NT2/D1 (cell line): ENCODE results near the gene RMC1.

Source experiments
- DNase-seq: peaks from one replicate; pipeline ENCODE4 v3.0.0-alpha.2; 2011; ENCODE audit warnings: low read depth, low spot score
- H3K27me3 ChIP-seq: 2 replicates; pipeline ENCODE4 v1.6.0; 2011; ENCODE audit warnings: mild to moderate bottlenecking; ENCODE audit not compliant: insufficient read length, insufficient read depth
- H3K36me3 ChIP-seq: 2 replicates; pipeline ENCODE4 v1.6.1; 2011; ENCODE audit warnings: mild to moderate bottlenecking, low read length, mixed read lengths; ENCODE audit not compliant: insufficient read depth, insufficient read length
- H3K4me1 ChIP-seq: 2 replicates; pipeline ENCODE4 v1.5.1; 2011; ENCODE audit not compliant: insufficient read depth, insufficient read length
- H3K4me3 ChIP-seq: 2 replicates; pipeline ENCODE4 v1.5.1; 2011; ENCODE audit warnings: low read depth; ENCODE audit not compliant: insufficient read length
- H3K9ac ChIP-seq: 2 replicates; pipeline ENCODE4 v1.6.0; 2011; ENCODE audit warnings: low read depth; ENCODE audit not compliant: insufficient read length
- H3K9me3 ChIP-seq: 2 replicates; pipeline ENCODE4 v1.5.1; 2011; ENCODE audit warnings: mild to moderate bottlenecking, low read length; ENCODE audit not compliant: insufficient read depth
- SUZ12 ChIP-seq: IDR thresholded peaks from 2 replicates; pipeline ENCODE4 v1.6.1; 2011; ENCODE audit not compliant: insufficient read length, insufficient read depth; ENCODE audit errors: extremely low read depth
- YY1 ChIP-seq: IDR thresholded peaks from 2 replicates; pipeline ENCODE4 v1.6.1; 2011; ENCODE audit not compliant: insufficient read length, insufficient read depth
- ZNF274 ChIP-seq: IDR thresholded peaks from 2 replicates; pipeline ENCODE4 v1.6.1; 2011; ENCODE audit warnings: mild to moderate bottlenecking, low read depth, low read length

The RMC1 gene

DNA sequence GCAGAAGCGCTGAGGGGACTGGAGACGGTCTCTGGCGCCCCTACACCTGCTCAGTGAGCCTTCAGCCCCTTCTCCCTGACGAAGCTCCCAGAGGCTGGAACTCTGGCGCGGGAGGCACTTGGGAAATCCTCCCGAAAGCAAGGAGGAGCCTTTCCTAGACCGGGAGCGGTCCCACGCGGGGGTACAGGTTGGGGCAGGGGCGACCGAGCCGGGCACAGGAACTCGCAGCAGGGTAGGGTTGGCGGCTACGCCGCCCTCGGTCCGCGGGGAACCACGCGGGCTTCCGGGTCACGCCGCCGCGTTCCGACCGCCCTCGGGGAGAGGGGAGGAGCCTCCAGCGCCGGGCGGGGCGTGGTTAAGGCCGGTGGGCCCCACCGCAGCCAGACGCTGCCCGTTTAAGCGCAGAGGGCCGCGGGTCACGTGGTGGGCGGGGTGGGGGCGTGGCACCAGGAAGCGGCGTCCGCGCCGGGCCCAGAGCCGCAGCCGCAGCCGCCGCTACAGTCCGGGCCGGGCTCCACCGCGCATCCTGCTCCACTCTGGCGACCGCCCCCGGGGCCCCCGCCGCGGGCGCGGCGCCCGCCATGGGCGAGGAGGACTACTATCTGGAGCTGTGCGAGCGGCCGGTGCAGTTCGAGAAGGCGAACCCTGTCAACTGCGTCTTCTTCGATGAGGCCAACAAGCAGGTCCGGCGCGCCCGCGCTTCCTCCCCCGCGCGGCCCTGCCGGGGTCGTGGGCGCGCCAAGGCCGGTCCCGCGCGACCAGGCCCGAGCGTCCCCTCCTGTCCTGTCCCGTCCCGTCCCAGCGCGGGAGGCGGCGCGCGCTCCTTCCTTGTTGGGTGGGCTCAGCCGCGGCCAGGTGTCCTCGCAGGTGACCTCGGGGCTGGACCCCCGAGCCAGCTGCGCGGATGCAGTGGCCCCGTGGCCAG, at the start of gene RMC1:
Gene RMC1, plus strand, starts transcription at position 474 of the 925 bp plus-strand sequence. Its CDS starts 108 bp downstream, at position 582.
- Histone ChIP-seq H3K9me3 (no peaks in the 10 kb centered on the region), H3K9ac (peak within 1 kb of the TSS; percentile 87), H3K4me1 (peaks cover 2% of the 10 kb centered on the region), H3K27me3 (peaks cover 29% of the 10 kb centered on the region), H3K4me3 (peak within 1 kb of the TSS; percentile 79), H3K36me3 (peaks cover 21% of the 10 kb centered on the region)
- TF ChIP-seq YY1, result no peak
- no peak for TF ChIP-seq ZNF274
- DNase-seq, result peak; percentile 82

DNA sequence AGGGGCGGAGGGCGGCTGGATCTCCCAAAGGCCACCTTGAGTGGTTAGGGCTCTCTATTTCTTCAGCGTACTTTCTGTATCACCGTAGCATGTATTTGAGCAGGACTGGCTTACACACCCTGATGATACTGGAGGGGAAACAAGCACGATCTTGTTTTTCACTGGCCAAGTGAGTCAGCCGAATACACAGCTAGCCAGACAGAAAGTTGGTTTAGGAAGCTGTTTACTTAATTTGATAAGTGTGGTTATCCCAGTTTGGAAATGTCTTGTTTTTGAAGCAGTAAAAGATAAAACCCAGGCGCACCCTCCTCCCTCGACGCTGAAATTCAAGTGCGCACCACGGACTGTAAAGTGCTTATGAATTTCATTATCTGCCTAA, 49.6 kb upstream of the RMC1 start:
- H3K4me3 ChIP-seq, result peak overlapping the region; percentile 83
- no peaks in the 10 kb centered on the region for H3K9me3 ChIP-seq
- DNase-seq, result no peak
- no peaks in the 10 kb centered on the region for H3K4me1 ChIP-seq
- H3K27me3 ChIP-seq, result no peaks in the 10 kb centered on the region
- no peak for TF ChIP-seq SUZ12
- no peak for TF ChIP-seq ZNF274
- TF ChIP-seq YY1, result no peak
- H3K36me3 ChIP-seq, result peaks cover 5% of the 10 kb centered on the region
- peak overlapping the region; percentile 83 for H3K9ac ChIP-seq

DNA sequence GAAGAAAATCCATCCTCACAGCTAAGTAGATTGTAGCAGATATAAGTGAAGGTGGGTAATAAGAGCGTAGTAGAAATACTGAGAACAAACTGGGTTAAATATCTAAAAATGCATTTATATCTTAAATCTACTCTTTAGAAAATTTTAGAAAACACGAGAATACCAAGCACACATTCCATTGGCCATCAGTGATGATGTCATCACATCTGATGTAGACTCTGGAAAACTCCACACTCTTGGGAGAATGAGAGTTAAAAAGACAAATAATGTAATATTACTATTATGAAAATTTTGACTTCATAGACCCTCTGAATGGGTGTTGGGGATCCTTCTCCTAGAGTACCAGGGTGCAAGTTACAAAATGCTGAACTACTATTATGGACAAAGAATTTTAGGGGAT, 46.5 kb upstream of the RMC1 start:
- H3K36me3 ChIP-seq, result peaks cover 5% of the 10 kb centered on the region
- H3K9ac ChIP-seq, result no peak overlapping the region
- H3K27me3 ChIP-seq, result no peaks in the 10 kb centered on the region
- DNase-seq, result no peak
- H3K9me3 ChIP-seq, result no peaks in the 10 kb centered on the region
- no peaks in the 10 kb centered on the region for H3K4me1 ChIP-seq
- H3K4me3 ChIP-seq, result no peak overlapping the region
- no peak for TF ChIP-seq SUZ12
- no peak for TF ChIP-seq ZNF274

DNA sequence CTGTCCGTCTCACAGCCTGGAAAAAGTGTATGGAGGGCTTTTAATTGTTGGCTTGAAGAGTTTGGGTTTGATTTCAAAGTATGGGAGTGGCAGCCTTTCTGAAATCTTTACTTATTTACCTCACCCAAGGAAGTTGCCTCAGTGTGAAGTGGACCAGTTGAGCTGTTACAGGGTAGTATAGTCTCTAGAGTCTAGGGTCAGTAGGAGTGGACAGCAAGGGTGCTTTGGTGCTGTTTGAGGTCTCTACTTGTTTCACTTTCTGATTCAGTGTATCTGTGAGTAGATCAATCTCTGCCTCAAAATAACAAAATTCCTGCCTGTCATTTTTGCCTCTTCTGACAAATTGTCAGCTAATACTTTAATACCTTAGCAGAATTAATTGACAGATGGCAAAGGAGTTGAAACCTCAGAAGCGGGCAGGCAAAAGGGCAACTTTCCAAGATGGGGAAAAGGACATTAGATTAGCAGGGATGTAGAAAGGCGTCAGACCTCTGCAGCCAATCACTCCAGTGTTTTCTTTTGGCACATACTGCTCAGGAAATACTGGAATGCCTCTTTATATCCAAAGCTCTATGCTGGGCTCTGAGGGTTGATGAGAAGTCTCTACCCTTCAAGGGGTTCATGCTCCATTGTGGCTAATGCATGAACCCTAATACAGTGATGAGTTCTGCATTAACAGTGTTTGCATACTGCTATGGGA, 44.3 kb upstream of the RMC1 start:
- H3K36me3 ChIP-seq, result peaks cover 23% of the 10 kb centered on the region
- H3K4me3 ChIP-seq, result no peak overlapping the region
- no peaks in the 10 kb centered on the region for H3K9me3 ChIP-seq
- no peak for TF ChIP-seq SUZ12
- TF ChIP-seq YY1, result no peak
- no peak for TF ChIP-seq ZNF274
- H3K27me3 ChIP-seq, result no peaks in the 10 kb centered on the region
- no peak overlapping the region for H3K9ac ChIP-seq
- no peaks in the 10 kb centered on the region for H3K4me1 ChIP-seq
- DNase-seq, result no peak

DNA sequence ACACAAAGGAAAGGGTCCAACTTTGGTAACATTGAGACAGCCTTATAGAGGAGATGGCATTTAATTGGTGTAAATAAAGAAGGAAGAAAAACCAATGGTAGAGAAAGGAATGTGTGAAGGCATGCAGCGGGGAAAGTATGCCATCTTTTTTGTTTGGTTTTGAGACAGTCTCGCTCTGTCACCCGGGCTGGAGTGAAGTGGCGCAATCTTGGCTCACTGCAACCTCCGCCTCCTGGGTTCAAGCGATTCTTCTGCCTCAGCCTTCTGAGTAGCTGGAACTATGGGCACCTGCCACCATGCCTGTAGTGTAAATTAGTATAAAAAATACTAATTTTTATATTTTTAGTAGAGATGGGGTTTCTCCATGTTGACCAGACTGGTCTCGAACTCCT, 43.8 kb upstream of the RMC1 start:
- no peak for DNase-seq
- H3K4me3 ChIP-seq, result no peak overlapping the region
- no peaks in the 10 kb centered on the region for H3K27me3 ChIP-seq
- H3K9ac ChIP-seq, result no peak overlapping the region
- no peaks in the 10 kb centered on the region for H3K9me3 ChIP-seq
- TF ChIP-seq ZNF274 (no peak), YY1 (no peak), SUZ12 (no peak)
- peaks cover 29% of the 10 kb centered on the region for H3K36me3 ChIP-seq
- H3K4me1 ChIP-seq, result no peaks in the 10 kb centered on the region

DNA sequence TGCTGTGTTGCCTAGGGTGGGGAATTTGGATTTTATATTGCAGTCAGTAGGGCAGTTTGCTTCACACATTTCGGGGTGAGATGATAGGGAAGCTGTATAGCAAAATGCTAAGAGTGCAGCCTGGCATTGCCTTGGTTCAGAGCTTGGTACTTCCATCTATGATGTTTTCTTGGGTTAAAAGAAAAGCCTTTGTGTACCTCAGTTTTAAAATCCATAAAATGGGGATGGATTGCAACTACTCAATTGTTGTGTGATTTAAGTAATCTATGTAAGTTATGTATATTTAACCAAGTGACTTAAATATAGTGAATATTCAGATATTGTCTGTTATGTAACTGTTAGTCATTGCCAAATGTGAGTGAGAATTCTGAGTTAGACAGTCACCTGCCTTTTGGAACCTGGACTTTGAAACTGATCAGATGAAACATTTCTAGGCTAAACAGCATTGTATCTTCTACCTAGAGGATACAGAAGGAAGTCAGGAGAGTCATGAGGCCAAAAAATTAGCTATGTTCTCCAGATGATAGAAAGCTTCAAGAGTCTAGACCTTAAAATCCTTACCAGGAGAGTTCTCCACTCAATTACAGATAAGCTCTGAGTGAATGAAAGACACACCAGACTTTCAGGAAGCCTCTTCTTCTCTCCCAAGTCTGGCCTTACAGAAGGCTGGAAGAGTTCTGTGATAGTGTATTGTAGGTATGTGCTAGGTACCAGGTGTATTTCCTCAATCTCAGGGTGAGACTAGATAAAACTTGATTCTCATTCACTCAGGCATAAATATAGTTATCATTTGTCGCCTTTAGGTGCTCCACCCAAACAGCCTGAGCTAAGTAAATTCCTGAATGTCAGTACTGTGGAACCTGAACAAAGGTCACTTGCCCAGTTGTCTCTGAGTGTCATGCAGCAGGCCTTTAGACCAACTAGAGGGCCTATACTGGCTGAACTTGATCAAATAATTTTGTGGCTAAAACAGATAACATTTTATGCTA, 42.7 kb upstream of the RMC1 start:
- no peaks in the 10 kb centered on the region for H3K4me1 ChIP-seq
- peaks cover 33% of the 10 kb centered on the region for H3K36me3 ChIP-seq
- no peak for DNase-seq
- H3K9me3 ChIP-seq, result no peaks in the 10 kb centered on the region
- H3K9ac ChIP-seq, result no peak overlapping the region
- no peaks in the 10 kb centered on the region for H3K27me3 ChIP-seq
- TF ChIP-seq SUZ12 (no peak), YY1 (no peak), ZNF274 (no peak)
- H3K4me3 ChIP-seq, result no peak overlapping the region

DNA sequence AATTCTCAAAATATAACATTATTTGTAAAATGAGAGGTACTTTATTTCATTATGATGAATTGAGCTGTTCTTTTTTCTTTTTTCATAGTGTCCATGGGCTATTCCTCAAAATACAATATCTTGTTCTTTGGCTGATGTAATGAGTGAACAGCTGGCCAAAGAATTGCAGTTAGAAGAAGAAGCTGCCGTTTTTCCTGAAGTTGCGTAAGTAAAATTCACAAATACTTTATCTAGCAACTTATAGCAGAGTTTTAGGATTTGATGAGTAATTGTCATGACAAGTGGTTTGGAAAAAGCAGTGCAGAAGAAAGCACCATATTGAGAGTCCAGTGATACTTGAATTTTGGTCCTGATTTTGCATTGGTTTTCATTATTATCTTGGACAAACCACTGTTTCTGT, 40.4 kb upstream of the RMC1 start:
- Histone ChIP-seq H3K4me3 (no peak overlapping the region), H3K9ac (no peak overlapping the region), H3K4me1 (no peaks in the 10 kb centered on the region), H3K9me3 (no peaks in the 10 kb centered on the region), H3K27me3 (no peaks in the 10 kb centered on the region), H3K36me3 (peaks cover 47% of the 10 kb centered on the region)
- TF ChIP-seq ZNF274, result no peak
- no peak for TF ChIP-seq YY1
- no peak for TF ChIP-seq SUZ12
- DNase-seq, result no peak
